Mesangial cell (primary cell): Measurements from ENCODE around the gene LHX1. TPM values are rescaled to one million over a fixed set of nuclear protein-coding genes. Genes with fewer than 3 reads are reported as not detected.

Source experiments
- total RNA-seq: library from RNA; depleted of rRNA; stranded (reverse); fragments of >200 nt; gene quantifications from 2 replicates; pipeline ENCODE4 v1.2.3, GENCODE V29; 2015

LHX1 gene
- 31.1 and 36.5 TPM in 2 replicates for total RNA-seq

DNA sequence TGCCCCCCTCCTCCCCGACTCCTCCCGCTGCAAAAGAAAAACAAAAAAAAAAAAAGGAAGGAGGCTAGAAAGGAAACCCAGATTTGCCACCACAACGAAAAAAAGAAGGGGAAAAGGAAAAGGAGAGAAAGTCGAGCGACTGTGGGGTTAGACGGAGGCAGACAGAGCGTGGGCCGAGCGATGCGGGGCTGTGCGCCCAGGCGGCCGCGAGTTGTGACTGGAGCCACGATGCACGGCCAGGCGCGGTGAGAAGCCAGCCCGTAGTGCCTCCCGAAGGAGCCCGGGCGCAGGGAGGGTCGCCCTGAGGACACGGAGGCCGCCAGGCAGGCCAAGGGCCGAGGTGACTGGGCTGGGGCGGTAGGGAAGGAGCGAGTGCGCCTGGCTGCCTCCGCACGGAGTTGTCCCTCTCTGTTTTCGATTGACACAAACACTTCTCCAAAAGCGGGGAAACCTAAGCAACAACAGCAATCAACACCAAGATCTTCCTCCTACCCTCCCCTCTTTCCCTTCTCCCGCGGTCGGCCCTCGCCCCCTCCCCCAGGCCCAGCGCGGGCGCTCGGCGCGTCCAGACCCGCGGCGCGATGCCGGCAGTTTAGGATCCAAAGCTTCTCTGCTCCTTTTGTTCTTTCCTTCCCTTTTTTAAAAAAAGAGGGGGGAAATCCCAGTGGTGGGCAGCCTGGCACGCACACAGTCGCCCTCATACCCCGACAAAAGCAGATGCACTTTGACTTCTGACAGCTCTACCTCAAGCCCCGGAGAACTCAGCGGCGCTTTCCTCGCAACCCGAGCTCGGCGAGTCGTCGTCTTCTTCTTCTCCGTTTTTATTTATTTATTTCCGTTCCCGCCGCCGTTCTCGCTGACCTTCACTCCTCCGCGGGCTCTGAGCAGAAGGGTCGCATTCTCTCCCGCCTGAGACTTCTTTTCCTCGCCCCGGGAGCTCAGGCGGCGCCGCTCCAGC, at the start of gene LHX1:
TSS of gene LHX1 (plus strand) at position 475 of the 958 bp plus-strand sequence. CDS start 723 bp downstream, outside the sequence.

DNA sequence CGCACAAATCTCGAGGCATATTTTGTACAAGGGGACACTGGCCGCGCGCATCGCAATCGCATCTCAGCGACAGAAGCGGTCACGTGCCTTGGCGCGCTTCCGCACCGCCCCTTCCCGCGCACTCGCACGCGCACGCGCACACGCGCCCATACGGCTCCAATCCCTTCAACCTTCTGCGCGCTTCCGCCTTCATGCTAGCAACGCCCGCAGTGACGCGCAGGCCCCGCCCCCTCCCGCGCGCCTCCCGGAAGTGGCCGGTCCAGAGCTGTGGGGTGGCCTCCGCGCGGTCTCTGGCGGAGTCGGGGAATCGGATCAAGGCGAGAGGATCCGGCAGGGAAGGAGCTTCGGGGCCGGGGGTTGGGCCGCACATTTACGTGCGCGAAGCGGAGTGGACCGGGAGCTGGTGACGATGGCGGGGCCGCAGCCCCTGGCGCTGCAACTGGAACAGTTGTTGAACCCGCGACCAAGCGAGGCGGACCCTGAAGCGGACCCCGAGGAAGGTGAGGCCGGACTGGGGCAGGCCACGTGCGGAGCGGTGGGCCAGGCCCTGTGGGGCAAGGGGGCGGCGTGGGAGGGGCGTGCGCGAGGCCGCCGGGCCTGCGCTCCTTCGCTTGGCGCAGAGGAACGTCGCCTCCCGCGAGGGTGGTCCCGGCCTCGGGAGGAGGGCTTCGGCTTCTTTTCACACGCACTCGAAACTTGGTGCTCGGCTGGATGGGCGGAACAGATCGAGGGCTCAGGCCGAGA, 11.6 kb downstream of the LHX1 start, which contains the start of gene AATF:
TSS of gene AATF (plus strand) at position 238 of the 744 bp plus-strand sequence. CDS start at position 410, 172 bp downstream.

Other genes with a start within 250 kb of the LHX1 start
- gene AATF, start 11.5 kb downstream of the LHX1 start, total RNA-seq, result 23.5 and 46.9 TPM in 2 replicates